Measurements from ENCODE around the gene IFTAP. TPM values are rescaled to one million over a fixed set of nuclear protein-coding genes. Genes with fewer than 3 reads are reported as not detected.

IFTAP gene
- total and polyA plus RNA-seq, 2 donors (not counting 3 experiments of a cell fraction or from before 2014, with no cell fraction given) = 15.8 to 19.6 TPM

- FAIRE-seq (no peak), DNase-seq (ENCODE audit: low read depth, low spot score) (no peak)
- no peak overlapping the region for H3K4me3 ChIP-seq (replicated peaks in 1 of 3; ENCODE audit: insufficient read depth in 1 of 3, low read depth in 1 of 3, low read length in 3 of 3)
- no peaks in the 10 kb centered on the region for H3K9me3 ChIP-seq (replicated peaks; ENCODE audit: control insufficient read depth, insufficient read depth, low read length)
- no peaks in the 10 kb centered on the region for H4K20me1 ChIP-seq (replicated peaks; ENCODE audit: control insufficient read depth, extremely low read depth, insufficient read depth, low read length)
- dilution Hi-C loops (cut with MboI; ENCODE audit: extremely low pct_ligation_motif_present, low sequenced_read_pairs) = no loop called here
- ChIA-PET CTCF (interaction anchor here (1.4 kb wide), 1 partner anchor 61 kb away, joined by 4 read pairs; no protein-coding TSS in a partner anchor), POLR2A (no interaction called here)
- H3K9me1 ChIP-seq (replicated peaks; ENCODE audit: control insufficient read depth, extremely low read depth, insufficient read depth, low read length) = no peaks in the 10 kb centered on the region
- H3K79me2 ChIP-seq (ENCODE audit: control insufficient read depth, insufficient read depth, low read length) = no peaks in the 10 kb centered on the region
- intact Hi-C loops (cut with micrococcal nuclease) = no loop called here
- no peak overlapping the region for H3K4me2 ChIP-seq (ENCODE audit: insufficient read depth, low read length)
- no peak overlapping the region for H3K27ac ChIP-seq (ENCODE audit: insufficient read depth, low read depth, low read length)
- no peak for TF ChIP-seq POLR2AphosphoS5 (IDR thresholded peaks at IDR 0.05; ENCODE audit: insufficient read depth, low read depth, low read length)
- TF ChIP-seq FOS (IDR thresholded peaks at IDR 0.05; ENCODE audit: borderline replicate concordance, insufficient read depth, low read length) = no peak
- BruUV-seq (replicated peaks) = no TSS peak
- no peak overlapping the region for H2AFZ ChIP-seq (ENCODE audit: low read depth, low read length)
- H3K27me3 ChIP-seq (ENCODE audit: control insufficient read depth in 2 of 2, insufficient read depth in 2 of 2, low read length in 2 of 2) = no peaks in the 10 kb centered on the region
- H3K9ac ChIP-seq (replicated peaks; ENCODE audit: extremely low read depth, insufficient read depth, low read length) = no peak overlapping the region
- no peaks in the 10 kb centered on the region for H3K4me1 ChIP-seq (ENCODE audit: control insufficient read depth, extremely low read depth, insufficient read depth, low read length)
- H3K36me3 ChIP-seq (ENCODE audit: control insufficient read depth in 2 of 2, extremely low read depth in 1 of 2, insufficient read depth in 2 of 2, low read length in 2 of 2) = no peaks in the 10 kb centered on the region
These were observed 90.8 kb downstream of the IFTAP start for GRCh38 chr11:36684840-36685801.

GRCh38 chr11:36688132-36688531 lies 93.8 kb downstream of the IFTAP start:
- no peak for FAIRE-seq
- H3K9ac ChIP-seq (replicated peaks; ENCODE audit: extremely low read depth, insufficient read depth, low read length) = no peak overlapping the region
- H3K4me1 ChIP-seq (ENCODE audit: control insufficient read depth, extremely low read depth, insufficient read depth, low read length) = no peaks in the 10 kb centered on the region
- intact Hi-C loops (cut with micrococcal nuclease) = no loop called here
- no peak overlapping the region for H3K4me3 ChIP-seq (replicated peaks in 1 of 3; ENCODE audit: insufficient read depth in 1 of 3, low read depth in 1 of 3, low read length in 3 of 3)
- TF ChIP-seq CTCF (IDR thresholded peaks at IDR 0.05; ENCODE audit: extremely low read depth in 1 of 2, insufficient read depth in 1 of 2, low read depth in 1 of 2, low read length in 2 of 2) (no peak), EZH2 (IDR thresholded peaks at IDR 0.05; ENCODE audit: borderline replicate concordance, low read depth, low read length, severe bottlenecking) (no peak), POLR2AphosphoS5 (IDR thresholded peaks at IDR 0.05; ENCODE audit: insufficient read depth, low read depth, low read length) (no peak), POLR2A (IDR thresholded peaks at IDR 0.05; ENCODE audit: low read depth, low read length) (no peak), GATA2 (IDR thresholded peaks at IDR 0.05; ENCODE audit: insufficient read depth, insufficient read length, low read depth, low read length) (no peak)
- H3K4me2 ChIP-seq (ENCODE audit: insufficient read depth, low read length) = no peak overlapping the region
- no peaks in the 10 kb centered on the region for H3K9me3 ChIP-seq (replicated peaks; ENCODE audit: control insufficient read depth, insufficient read depth, low read length)
- no peaks in the 10 kb centered on the region for H3K79me2 ChIP-seq (ENCODE audit: control insufficient read depth, insufficient read depth, low read length)
- H4K20me1 ChIP-seq (replicated peaks; ENCODE audit: control insufficient read depth, extremely low read depth, insufficient read depth, low read length) = no peaks in the 10 kb centered on the region
- CTCF ChIA-PET = interaction anchor here (1.2 to 1.7 kb wide), 2 partner anchors 14 to 59 kb away, joined by 4 read pairs; no protein-coding TSS in a partner anchor
- H3K36me3 ChIP-seq (ENCODE audit: control insufficient read depth in 2 of 2, extremely low read depth in 1 of 2, insufficient read depth in 2 of 2, low read length in 2 of 2) = no peaks in the 10 kb centered on the region
- no peak overlapping the region for H3K27ac ChIP-seq (ENCODE audit: insufficient read depth, low read depth, low read length)
- no peak overlapping the region for H2AFZ ChIP-seq (ENCODE audit: low read depth, low read length)
- POLR2A ChIA-PET = no interaction called here
- no peaks in the 10 kb centered on the region for H3K27me3 ChIP-seq (ENCODE audit: control insufficient read depth in 2 of 2, insufficient read depth in 2 of 2, low read length in 2 of 2)
- dilution Hi-C loops (cut with MboI; ENCODE audit: extremely low pct_ligation_motif_present, low sequenced_read_pairs) = no loop called here
- no TSS peak for BruUV-seq (replicated peaks)
- DNase-seq (ENCODE audit: low read depth, low spot score) = no peak
- H3K9me1 ChIP-seq (replicated peaks; ENCODE audit: control insufficient read depth, extremely low read depth, insufficient read depth, low read length) = no peaks in the 10 kb centered on the region

All from endothelial cell of umbilical vein (primary cell).